ENCODE measurements around the gene FBXO24.

DNA sequence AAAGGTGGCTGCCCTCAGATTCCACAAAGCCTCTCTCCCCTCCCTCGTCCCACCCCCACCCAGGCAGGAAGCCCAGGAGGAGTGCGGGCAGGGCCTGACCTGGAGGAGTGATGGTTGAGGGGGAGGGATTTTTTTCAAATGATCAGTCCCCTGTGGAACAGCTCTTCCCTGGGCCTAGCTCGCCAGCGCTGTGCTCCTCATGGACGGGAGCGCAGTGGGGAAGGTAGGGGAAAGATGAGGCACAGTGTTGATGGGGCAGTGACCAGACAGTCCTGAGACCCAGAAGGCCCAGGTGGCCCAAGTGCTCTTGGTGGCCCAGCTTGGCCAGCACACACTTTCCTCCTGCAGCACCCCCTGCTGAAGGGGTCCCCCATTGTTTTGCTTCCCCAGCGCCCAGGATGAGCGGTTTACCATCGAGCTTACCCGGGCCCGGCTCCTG is 21.0 kb upstream of the FBXO24 start:
- TF ChIP-seq CTCF (IDR thresholded peaks at IDR 0.05) (no peak), POLR2A (IDR thresholded peaks at IDR 0.05) (no peak), POLR2AphosphoS5 (IDR thresholded peaks at IDR 0.05) (no peak), EP300 (IDR thresholded peaks at IDR 0.05; ENCODE audit: low read depth) (no peak)
